ENCODE data around the gene ATAD3B. TPM values are rescaled to one million over a fixed set of nuclear protein-coding genes. Genes with fewer than 3 reads are reported as not detected.
"Not testable (repeated sequence)": the region's sequence is repeated elsewhere in the genome, so short reads cannot be mapped to it uniquely, and the experiment has no call there.

The ATAD3B gene
- total and polyA plus RNA-seq, 2 of the 13 experiments (the other 11 are each of a cell fraction or from before 2014, with no cell fraction given), result 9.6 to 31.1 TPM

DNA sequence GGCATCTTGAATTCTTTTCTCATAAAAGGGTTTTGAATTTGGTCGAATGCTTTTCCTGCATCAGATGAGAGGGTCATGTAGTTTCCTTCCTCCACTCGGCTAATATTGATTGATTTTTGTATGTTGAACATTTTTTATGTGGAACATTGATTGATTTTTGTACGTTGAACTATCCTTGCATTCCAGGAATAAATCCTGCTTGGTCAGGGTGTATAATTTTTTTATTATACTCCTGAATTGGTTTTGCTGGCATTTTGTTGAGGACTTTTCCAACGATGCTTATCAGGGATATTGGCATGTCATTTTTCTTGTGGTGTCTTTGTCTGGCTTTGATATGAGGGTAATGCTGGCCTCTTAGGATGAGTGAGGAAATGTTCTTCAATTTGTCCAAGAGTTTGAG is 60.4 kb downstream of the ATAD3B start:
- no peak for ATAC-seq
- no peak for FAIRE-seq
- POLR2A ChIA-PET, result no interaction called here

GRCh38 chr1:1533176-1533893 is 61.8 kb downstream of the ATAD3B start:
- ATAC-seq; H3K79me2 ChIP-seq (ENCODE audit: insufficient read depth, low read length); H3K4me2 ChIP-seq (ENCODE audit: low read depth, low read length); H3K4me3 ChIP-seq (replicated peaks in 1 of 3; ENCODE audit: insufficient read depth in 1 of 3, low read depth in 2 of 3, low read length in 3 of 3); H4K20me1 ChIP-seq (ENCODE audit: insufficient read depth, low read length); H3K9ac ChIP-seq (ENCODE audit: insufficient read depth, low read depth, low read length); POLR2A ChIA-PET; H2AFZ ChIP-seq (ENCODE audit: low read length); CTCF ChIA-PET (ENCODE audit: low intra/inter-chr PET ratio, low total read pairs); H3K27me3 ChIP-seq (ENCODE audit: control insufficient read depth in 1 of 2, insufficient read depth in 2 of 2, low read length in 2 of 2); FAIRE-seq; in situ Hi-C loops (cut with HindIII; ENCODE audit: extremely low pct_ligation_motif_present, low pct_unique_long_range_greater_than_20kb); H3K4me1 ChIP-seq (ENCODE audit: insufficient read depth, low read length); H3K9me3 ChIP-seq (ENCODE audit: low read length); H3K27ac ChIP-seq (ENCODE audit: extremely low read length, insufficient read depth, low read length); BruUV-seq (replicated peaks); intact Hi-C loops (cut with micrococcal nuclease; ENCODE audit: unreplicated experiment); DNase-seq (ENCODE audit: low spot score): not testable (repeated sequence)
- WGBS (ENCODE audit: low lambda C conversion rate), result 67% methylated on average over 2 of the region's 22 CpGs
- H3K36me3 ChIP-seq (replicated peaks in 1 of 2; ENCODE audit: control insufficient read depth in 1 of 2, insufficient read depth in 2 of 2, low read length in 2 of 2), result peaks cover 10 to 15% of the 10 kb centered on the region in 2 experiments; a peak in 4 of 5 replicates

More for the DNA sequence above, 60.4 kb downstream of the ATAD3B start:
- peaks cover 14 to 19% of the 10 kb centered on the region in 2 experiments; a peak in 4 of 5 replicates for H3K36me3 ChIP-seq (replicated peaks in 1 of 2; ENCODE audit: control insufficient read depth in 1 of 2, insufficient read depth in 2 of 2, low read length in 2 of 2)
- no peaks in the 10 kb centered on the region for H3K9me3 ChIP-seq (ENCODE audit: low read length)
- no peak overlapping the region for H2AFZ ChIP-seq (ENCODE audit: low read length)
- TF ChIP-seq ZNF235 (CRISPR knock-in tag; IDR thresholded peaks at IDR 0.05; ENCODE audit: borderline replicate concordance), result no peak
- no peak for TF ChIP-seq PCBP2 (optimal IDR thresholded peaks at IDR 0.05; ENCODE audit: low read depth, low read length, poor library complexity, severe bottlenecking)
- H3K79me2 ChIP-seq (ENCODE audit: insufficient read depth, low read length), result no peaks in the 10 kb centered on the region
- H3K9ac ChIP-seq (ENCODE audit: insufficient read depth, low read depth, low read length), result no peak overlapping the region
- BruUV-seq (replicated peaks), result no TSS peak
- H3K27me3 ChIP-seq (ENCODE audit: control insufficient read depth in 1 of 2, insufficient read depth in 2 of 2, low read length in 2 of 2), result no peaks in the 10 kb centered on the region
- H3K27ac ChIP-seq (ENCODE audit: extremely low read length, insufficient read depth, low read length), result no peak overlapping the region
- H3K4me2 ChIP-seq (ENCODE audit: low read depth, low read length), result no peak overlapping the region
- no peak for DNase-seq (ENCODE audit: low spot score)
- no peaks in the 10 kb centered on the region for H3K4me1 ChIP-seq (ENCODE audit: insufficient read depth, low read length)
- no peaks in the 10 kb centered on the region for H4K20me1 ChIP-seq (ENCODE audit: insufficient read depth, low read length)
- 94% methylated on average over 4 of the region's 4 CpGs for WGBS (ENCODE audit: low lambda C conversion rate)
- in situ Hi-C loops (cut with HindIII; ENCODE audit: extremely low pct_ligation_motif_present, low pct_unique_long_range_greater_than_20kb) (no loop called here), intact Hi-C loops (cut with micrococcal nuclease; ENCODE audit: unreplicated experiment) (no loop called here)
- CTCF ChIA-PET (ENCODE audit: low intra/inter-chr PET ratio, low total read pairs), result no interaction called here
- H3K4me3 ChIP-seq (replicated peaks in 1 of 3; ENCODE audit: insufficient read depth in 1 of 3, low read depth in 2 of 3, low read length in 3 of 3), result no peak overlapping the region

DNA sequence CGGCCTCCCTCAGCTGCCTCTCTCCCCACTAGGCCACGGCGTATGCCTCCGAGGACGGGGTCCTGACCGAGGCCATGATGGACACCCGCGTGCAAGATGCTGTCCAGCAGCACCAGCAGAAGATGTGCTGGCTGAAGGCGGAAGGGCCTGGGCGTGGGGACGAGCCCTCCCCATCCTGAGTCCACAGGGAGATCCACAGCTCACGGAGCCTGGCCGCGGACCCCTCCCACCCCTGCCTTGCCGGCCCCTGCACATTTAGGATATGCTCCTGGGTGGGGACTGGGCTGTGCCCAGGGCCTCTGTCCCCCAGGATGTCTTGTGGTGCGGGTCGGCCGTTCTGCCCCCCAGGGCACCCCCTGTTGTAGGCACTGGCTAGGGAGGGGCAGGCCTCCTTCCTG is 62.3 kb downstream of the ATAD3B start:
- POLR2A ChIA-PET, result not testable (repeated sequence)

More for the DNA sequence above, 62.3 kb downstream of the ATAD3B start:
- CTCF ChIA-PET (ENCODE audit: low intra/inter-chr PET ratio, low total read pairs); H2AFZ ChIP-seq (ENCODE audit: low read length); H3K9ac ChIP-seq (ENCODE audit: insufficient read depth, low read depth, low read length); H3K36me3 ChIP-seq (replicated peaks in 1 of 2; ENCODE audit: control insufficient read depth in 1 of 2, insufficient read depth in 2 of 2, low read length in 2 of 2); BruUV-seq (replicated peaks); H3K9me3 ChIP-seq (ENCODE audit: low read length); FAIRE-seq; H3K79me2 ChIP-seq (ENCODE audit: insufficient read depth, low read length); H3K27ac ChIP-seq (ENCODE audit: extremely low read length, insufficient read depth, low read length); H3K4me1 ChIP-seq (ENCODE audit: insufficient read depth, low read length); in situ Hi-C loops (cut with HindIII; ENCODE audit: extremely low pct_ligation_motif_present, low pct_unique_long_range_greater_than_20kb); intact Hi-C loops (cut with micrococcal nuclease; ENCODE audit: unreplicated experiment); H3K4me3 ChIP-seq (replicated peaks in 1 of 3; ENCODE audit: insufficient read depth in 1 of 3, low read depth in 2 of 3, low read length in 3 of 3); ATAC-seq; H4K20me1 ChIP-seq (ENCODE audit: insufficient read depth, low read length); H3K4me2 ChIP-seq (ENCODE audit: low read depth, low read length); DNase-seq (ENCODE audit: low spot score); H3K27me3 ChIP-seq (ENCODE audit: control insufficient read depth in 1 of 2, insufficient read depth in 2 of 2, low read length in 2 of 2): not testable (repeated sequence)
- WGBS (ENCODE audit: low lambda C conversion rate), result no CpG with 5 or more reads among the region's 18 CpGs
